K562 (cell line): ENCODE results near the gene GOLGA2. TPM values are rescaled to one million over a fixed set of nuclear protein-coding genes. Genes with fewer than 3 reads are reported as not detected.

Experiments used
- ATAC-seq: fragments of 200-7000 bp; cut with Tn5 transposase; 3 replicates; pipeline ENCODE4 v1.9.1; 2020; ENCODE audit warnings: moderate library complexity
- BruUV-seq: library from RNA; stranded (reverse); fragments of 400-500 nt; replicated peaks from 2 replicates; lab custom pipeline; 2021; lab: Mats Ljungman, UMichigan
- CTCF ChIA-PET: fragments of 300-600 bp; formaldehyde crosslinking; extraction: SDS; loops from one replicate; lab custom pipeline; 2021; ENCODE audit warnings: low intra/inter-chr PET ratio; lab: Yijun Ruan, JAX
- POLR2A ChIA-PET: fragments of 300-600, 350-650 bp; sonication (Branson Sonifier 250); formaldehyde crosslinking; extraction: SDS; loops from one replicate; lab custom pipeline; 2021; ENCODE audit warnings: antibody characterized with exemption, inconsistent platforms; lab: Yijun Ruan, JAX
- DNase-seq, 4 experiments: peaks; one replicate each; pipeline versions ENCODE4 v3.0.0 to v3.0.0-alpha.2; 2011 to 2018; ENCODE audit warnings: low spot score in 3 of 4, mixed read lengths in 3 of 4; ENCODE audit errors: extremely low read depth in 1 of 4
- FAIRE-seq: peaks from 2 replicates; lab custom pipeline; 2011; peaks lifted over from hg19 to GRCh38; lab: Jason Lieb, UNC
- H2AFZ ChIP-seq: 2 replicates; pipeline ENCODE4 v1.6.0; 2011; ENCODE audit warnings: low read depth, low read length, control low read depth, inconsistent platforms
- H3K27ac ChIP-seq: fragments of 200-600 bp; 3 replicates; pipeline ENCODE4 v1.8.0; 2011; ENCODE audit warnings: low read depth, mild to moderate bottlenecking, control low read depth, inconsistent platforms, low read length, moderate library complexity, mixed read lengths; ENCODE audit errors: extremely low read depth
- H3K27me3 ChIP-seq, 2 experiments: fragments of 300-600 bp in 1 of 2; 2 replicates in 1 of 2; 3 replicates in 1 of 2; pipeline versions ENCODE4 v1.6.0 to v1.8.0; 2011; ENCODE audit warnings: inconsistent platforms in 2 of 2, low read length in 2 of 2, mild to moderate bottlenecking in 1 of 2, mixed read lengths in 1 of 2, moderate library complexity in 1 of 2; ENCODE audit not compliant: control insufficient read depth in 2 of 2, insufficient read depth in 2 of 2
- H3K36me3 ChIP-seq: fragments of 300-600 bp; 3 replicates; pipeline ENCODE4 v1.8.0; 2011; ENCODE audit warnings: mild to moderate bottlenecking, low read length, inconsistent platforms; ENCODE audit not compliant: control insufficient read depth, insufficient read depth
- H3K4me1 ChIP-seq, 2 experiments: fragments of 200-600 bp in 1 of 2; replicated peaks in 1 of 2; 2 replicates in 1 of 2; 3 replicates in 1 of 2; pipeline versions ENCODE4 v1.5.1 to v1.8.0; 2011; ENCODE audit warnings: inconsistent platforms in 2 of 2, low read length in 2 of 2, mild to moderate bottlenecking in 1 of 2, mixed read lengths in 1 of 2, moderate library complexity in 1 of 2; ENCODE audit not compliant: control insufficient read depth in 2 of 2, insufficient read depth in 2 of 2
- H3K4me2 ChIP-seq: 2 replicates; pipeline ENCODE4 v1.6.1; 2011; ENCODE audit warnings: low read length, control low read depth, inconsistent platforms, mixed read lengths; ENCODE audit not compliant: insufficient read depth
- H3K4me3 ChIP-seq: fragments of 200-600 bp; sonication (generic), shearing (Covaris generic); 2 replicates; pipeline ENCODE4 v1.5.1; 2016; ENCODE audit warnings: control low read depth, inconsistent platforms
- H3K79me2 ChIP-seq: fragments of 200-600 bp; 3 replicates; pipeline ENCODE4 v1.8.0; 2011; ENCODE audit warnings: low read length, inconsistent platforms; ENCODE audit not compliant: control insufficient read depth, insufficient read depth
- H3K9ac ChIP-seq, 2 experiments: 2 replicates each; pipeline versions ENCODE4 v1.6.0 to v1.6.1; 2011; ENCODE audit warnings: low read depth in 2 of 2, low read length in 2 of 2, control low read depth in 1 of 2, inconsistent platforms in 1 of 2, mild to moderate bottlenecking in 1 of 2, mixed read lengths in 1 of 2; ENCODE audit not compliant: insufficient read depth in 1 of 2
- H3K9me1 ChIP-seq: one replicate; pipeline ENCODE4 v1.6.0; 2011; ENCODE audit warnings: inconsistent platforms, mild to moderate bottlenecking, low read length, moderate library complexity; ENCODE audit not compliant: control insufficient read depth, insufficient read depth
- H3K9me3 ChIP-seq: replicated peaks from 2 replicates; pipeline ENCODE4 v1.5.1; 2011; ENCODE audit warnings: low read depth, low read length, inconsistent platforms; ENCODE audit not compliant: control insufficient read depth, insufficient read depth
- H4K20me1 ChIP-seq: replicated peaks from 2 replicates; pipeline ENCODE4 v1.6.1; 2011; ENCODE audit warnings: low read length, inconsistent platforms, mixed read lengths; ENCODE audit not compliant: control insufficient read depth, insufficient read depth
- CBX3 ChIP-seq, 2 experiments: IDR thresholded peaks; 1 replicate in 1 of 2; 2 replicates in 1 of 2; pipeline ENCODE4 v1.6.1; 2012; ENCODE audit warnings: inconsistent platforms in 2 of 2, low read length in 2 of 2, borderline replicate concordance in 1 of 2, control low read depth in 1 of 2
- CBX5 ChIP-seq: IDR thresholded peaks from 2 replicates; pipeline ENCODE4 v1.6.1; 2014; ENCODE audit warnings: low read depth, borderline replicate concordance
- KAT7 ChIP-seq: sonication (generic); formaldehyde crosslinking; IDR thresholded peaks from 2 replicates; pipeline ENCODE4 v1.8.0; 2022; ENCODE audit warnings: missing genetic modification reagents, mild to moderate bottlenecking, borderline replicate concordance
- NFXL1 ChIP-seq: fragments of 450-650 bp; formaldehyde crosslinking; IDR thresholded peaks from 2 replicates; pipeline ENCODE4 v1.4.0; 2021; ENCODE audit warnings: mild to moderate bottlenecking
- POLR3G ChIP-seq: IDR thresholded peaks from 2 replicates; pipeline ENCODE4 v1.6.1; 2011; ENCODE audit not compliant: insufficient read length, insufficient replicate concordance; ENCODE audit errors: extremely low read depth
- TRIM24 ChIP-seq, 2 experiments: fragments of 450-650 bp; IDR thresholded peaks; 2 replicates each; pipeline ENCODE4 v1.6.1; 2016
- WGBS: fragments of 100-300 bp; shearing (Covaris generic); methylation state at CpG from one replicate; pipeline ENCODE4 v1.1.6; 2016; ENCODE audit warnings: low coverage, mixed read lengths; ENCODE audit not compliant: insufficient coverage; ENCODE audit errors: missing lambda C conversion rate; 5-methylcytosine and 5-hydroxymethylcytosine counted together
- in situ Hi-C: fragments of 300-500 bp; cut with MboI; formaldehyde crosslinking; loops from 4 replicates; pipeline ENCODE4 v1.15.0; 2018; ENCODE audit warnings: inconsistent platforms, mixed read lengths
- intact Hi-C: fragments of 100-400 bp; cut with micrococcal nuclease; formaldehyde crosslinking; loops from 2 replicates; pipeline ENCODE4 v1.14.2; 2022
- polyA plus RNA-seq, 8 experiments: library from polyadenylated mRNA; depleted of rRNA in 4 of 8; stranded (reverse) in 5 of 8; unstranded in 3 of 8; fragments of >200 nt; fragmentation: Nextera tagmentation in 2 of 8; fragmentation: Illumina TruSeq in 1 of 8; extraction: Ambion mirVana in 2 of 8; extraction: Trizol in 1 of 8; gene quantifications; 2 replicates each; pipeline versions ENCODE4 v1.2.1 to v1.2.3, GENCODE V29; 2011 to 2014; ENCODE audit warnings: inconsistent platforms in 1 of 8, missing spikeins in 1 of 8
- total RNA-seq, 7 experiments: library from RNA; depleted of rRNA in 6 of 7; stranded (reverse); fragments of >200 nt in 6 of 7; fragmentation: Illumina TruSeq in 2 of 7; extraction: Trizol in 2 of 7; gene quantifications; 2 replicates each; pipeline versions ENCODE4 v1.2.1 to v1.2.3, GENCODE V29; 2011 to 2021; ENCODE audit warnings: low replicate concordance in 1 of 7
- TF ChIP-seq, protein P1 (sequence below): sonication (generic); formaldehyde crosslinking; IDR thresholded peaks from 2 replicates; pipeline ENCODE4 v1.8.0; 2023; ENCODE audit warnings: mild to moderate bottlenecking, missing genetic modification reagents
- TF ChIP-seq, protein P2 (sequence below), 2 experiments: fragments of 450-650 bp; formaldehyde crosslinking in 1 of 2; IDR thresholded peaks; 2 replicates each; pipeline versions ENCODE4 v1.4.0 to v1.6.1; 2014 to 2020; ENCODE audit warnings: mild to moderate bottlenecking in 2 of 2, borderline replicate concordance in 1 of 2, low read depth in 1 of 2

Gene GOLGA2
- total and polyA plus RNA-seq, 9 of the 15 experiments (the other 6 are each of a cell fraction or from before 2014, with no cell fraction given), result 15.7 to 138 (median 76.0) TPM

DNA sequence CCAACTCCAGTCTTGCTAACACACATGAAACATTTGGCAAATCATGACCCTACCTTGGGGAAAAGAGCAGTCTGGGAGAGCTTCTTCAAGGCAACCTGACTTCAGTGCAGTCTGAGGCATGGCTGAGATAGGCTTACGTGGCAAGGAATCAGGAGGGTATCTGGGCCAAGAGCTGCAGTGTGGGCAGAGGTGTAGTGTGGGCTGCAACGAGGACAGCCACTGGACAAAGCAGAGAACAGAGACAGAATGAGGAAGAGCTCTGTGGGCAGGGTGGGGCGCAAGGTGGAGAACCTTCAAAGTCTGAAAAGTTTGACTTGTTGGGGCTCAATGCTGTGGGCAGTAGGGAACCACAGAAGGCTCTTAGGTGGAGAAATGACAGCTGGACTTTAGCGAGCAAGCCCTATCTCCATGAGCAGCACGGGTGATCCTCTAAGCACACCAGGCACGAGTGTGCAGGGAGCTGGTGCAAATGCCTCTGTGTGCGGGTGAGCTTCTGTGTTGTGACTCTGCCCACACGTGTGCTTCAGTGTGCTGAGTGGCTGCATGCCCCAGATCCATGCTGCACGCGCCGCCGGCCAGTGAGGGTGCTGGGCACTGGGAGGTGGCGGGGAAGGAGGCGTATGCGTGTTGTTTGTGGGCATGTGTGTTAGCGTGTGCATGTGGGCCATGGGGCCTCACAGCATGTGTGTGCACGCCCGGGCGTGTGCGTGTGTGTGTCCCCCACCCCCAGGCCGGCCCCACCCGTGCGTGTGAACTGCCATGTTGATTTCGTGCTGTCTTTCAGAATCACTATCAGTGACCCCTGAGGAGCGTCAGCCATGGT, 23.3 kb downstream of the GOLGA2 start:
- H3K9ac ChIP-seq, result peak overlapping the region in 1 of 2 experiments; percentile 96; a peak in 2 of 4 replicates
- in situ Hi-C loops (no loop called here), intact Hi-C loops (no loop called here)
- no peak overlapping the region for H2AFZ ChIP-seq
- no peaks in the 10 kb centered on the region for H3K9me1 ChIP-seq
- ATAC-seq (no peak), DNase-seq (peak in 1 of 4 experiments; percentile 12), FAIRE-seq (no peak)
- BruUV-seq, result no TSS peak
- CTCF ChIA-PET, result no interaction called here
- WGBS, result 75% methylated on average over 25 of the region's 25 CpGs
- H3K4me1 ChIP-seq, result peaks cover 51 to 73% of the 10 kb centered on the region in 2 experiments
- no peak overlapping the region for H3K4me3 ChIP-seq
- POLR2A ChIA-PET, result interaction anchor here (0.6 to 4.1 kb wide), 10 partner anchors 10 to 1494 kb away, joined by 3 to 37 read pairs (median 6); partner anchors contain the start of genes GOLGA2 and SWI5
- H3K79me2 ChIP-seq, result peaks cover 29% of the 10 kb centered on the region; the same call in 2 of the 3 replicates
- H3K36me3 ChIP-seq, result peaks cover 35% of the 10 kb centered on the region; the same call in 2 of the 3 replicates
- no peaks in the 10 kb centered on the region for H3K27me3 ChIP-seq
- peaks cover 5% of the 10 kb centered on the region; the same call in 1 of the 2 replicates for H4K20me1 ChIP-seq
- no peak overlapping the region; the same call in 1 of the 2 replicates for H3K4me2 ChIP-seq
- no peak overlapping the region; the same call in 2 of the 3 replicates for H3K27ac ChIP-seq
- H3K9me3 ChIP-seq, result no peaks in the 10 kb centered on the region
- TF ChIP-seq KAT7 (CRISPR knock-in tag), result no peak
- no peak for TF ChIP-seq CBX5
- no peak for TF ChIP-seq CBX3 (IDR thresholded peaks at IDR 0.05; ENCODE audit: borderline replicate concordance in 1 of 2, low read length in 2 of 2)
- TF ChIP-seq, protein P1, sequence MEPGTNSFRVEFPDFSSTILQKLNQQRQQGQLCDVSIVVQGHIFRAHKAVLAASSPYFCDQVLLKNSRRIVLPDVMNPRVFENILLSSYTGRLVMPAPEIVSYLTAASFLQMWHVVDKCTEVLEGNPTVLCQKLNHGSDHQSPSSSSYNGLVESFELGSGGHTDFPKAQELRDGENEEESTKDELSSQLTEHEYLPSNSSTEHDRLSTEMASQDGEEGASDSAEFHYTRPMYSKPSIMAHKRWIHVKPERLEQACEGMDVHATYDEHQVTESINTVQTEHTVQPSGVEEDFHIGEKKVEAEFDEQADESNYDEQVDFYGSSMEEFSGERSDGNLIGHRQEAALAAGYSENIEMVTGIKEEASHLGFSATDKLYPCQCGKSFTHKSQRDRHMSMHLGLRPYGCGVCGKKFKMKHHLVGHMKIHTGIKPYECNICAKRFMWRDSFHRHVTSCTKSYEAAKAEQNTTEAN (CRISPR knock-in tag), result no peak
- no peak for TF ChIP-seq POLR3G
- TF ChIP-seq, protein P2, sequence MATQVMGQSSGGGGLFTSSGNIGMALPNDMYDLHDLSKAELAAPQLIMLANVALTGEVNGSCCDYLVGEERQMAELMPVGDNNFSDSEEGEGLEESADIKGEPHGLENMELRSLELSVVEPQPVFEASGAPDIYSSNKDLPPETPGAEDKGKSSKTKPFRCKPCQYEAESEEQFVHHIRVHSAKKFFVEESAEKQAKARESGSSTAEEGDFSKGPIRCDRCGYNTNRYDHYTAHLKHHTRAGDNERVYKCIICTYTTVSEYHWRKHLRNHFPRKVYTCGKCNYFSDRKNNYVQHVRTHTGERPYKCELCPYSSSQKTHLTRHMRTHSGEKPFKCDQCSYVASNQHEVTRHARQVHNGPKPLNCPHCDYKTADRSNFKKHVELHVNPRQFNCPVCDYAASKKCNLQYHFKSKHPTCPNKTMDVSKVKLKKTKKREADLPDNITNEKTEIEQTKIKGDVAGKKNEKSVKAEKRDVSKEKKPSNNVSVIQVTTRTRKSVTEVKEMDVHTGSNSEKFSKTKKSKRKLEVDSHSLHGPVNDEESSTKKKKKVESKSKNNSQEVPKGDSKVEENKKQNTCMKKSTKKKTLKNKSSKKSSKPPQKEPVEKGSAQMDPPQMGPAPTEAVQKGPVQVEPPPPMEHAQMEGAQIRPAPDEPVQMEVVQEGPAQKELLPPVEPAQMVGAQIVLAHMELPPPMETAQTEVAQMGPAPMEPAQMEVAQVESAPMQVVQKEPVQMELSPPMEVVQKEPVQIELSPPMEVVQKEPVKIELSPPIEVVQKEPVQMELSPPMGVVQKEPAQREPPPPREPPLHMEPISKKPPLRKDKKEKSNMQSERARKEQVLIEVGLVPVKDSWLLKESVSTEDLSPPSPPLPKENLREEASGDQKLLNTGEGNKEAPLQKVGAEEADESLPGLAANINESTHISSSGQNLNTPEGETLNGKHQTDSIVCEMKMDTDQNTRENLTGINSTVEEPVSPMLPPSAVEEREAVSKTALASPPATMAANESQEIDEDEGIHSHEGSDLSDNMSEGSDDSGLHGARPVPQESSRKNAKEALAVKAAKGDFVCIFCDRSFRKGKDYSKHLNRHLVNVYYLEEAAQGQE (IDR thresholded peaks at IDR 0.05; ENCODE audit: borderline replicate concordance), result no peak
- TF ChIP-seq, protein P2 (CRISPR knock-in tag; IDR thresholded peaks at IDR 0.05; ENCODE audit: low read depth), result no peak
- no peak for TF ChIP-seq TRIM24 (IDR thresholded peaks at IDR 0.05)
- TF ChIP-seq NFXL1 (CRISPR knock-in tag), result no peak
